HG03354 (cell line): Measurements from ENCODE around the gene IGF2BP2.

Experiments
- ATAC-seq: cut with Tn5 transposase; IDR thresholded peaks from one replicate; pipeline ENCODE4 v1.9.1; 2021; ENCODE audit warnings: mild to moderate bottlenecking; ENCODE audit not compliant: unreplicated experiment, poor library complexity, severe bottlenecking

IGF2BP2 gene

GRCh38 chr3:185744997-185745843 lies 79.6 kb downstream of the IGF2BP2 start:
- peak; percentile 72 for ATAC-seq

- ATAC-seq: no peak
Observed at GRCh38 chr3:185741586-185741985, 83.3 kb downstream of the IGF2BP2 start.

DNA sequence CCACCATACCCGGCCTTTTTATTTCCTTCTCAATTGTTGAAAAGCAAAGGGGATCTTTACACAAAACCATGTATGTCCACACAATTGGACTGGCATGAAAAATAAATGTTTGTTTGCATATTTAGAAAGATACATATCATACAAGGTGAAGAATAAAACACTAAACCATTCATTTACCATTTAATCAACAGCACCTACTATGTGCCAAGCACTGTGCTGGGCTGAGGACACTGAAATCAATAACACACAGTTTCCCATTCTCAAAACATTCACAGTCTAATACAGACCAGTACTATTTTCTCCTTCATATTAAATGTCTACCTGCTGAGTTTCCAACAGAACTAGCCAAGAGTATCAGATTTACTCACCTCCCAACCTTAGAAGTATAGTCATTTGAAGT lies 84.7 kb downstream of the IGF2BP2 start:
- no peak for ATAC-seq

DNA sequence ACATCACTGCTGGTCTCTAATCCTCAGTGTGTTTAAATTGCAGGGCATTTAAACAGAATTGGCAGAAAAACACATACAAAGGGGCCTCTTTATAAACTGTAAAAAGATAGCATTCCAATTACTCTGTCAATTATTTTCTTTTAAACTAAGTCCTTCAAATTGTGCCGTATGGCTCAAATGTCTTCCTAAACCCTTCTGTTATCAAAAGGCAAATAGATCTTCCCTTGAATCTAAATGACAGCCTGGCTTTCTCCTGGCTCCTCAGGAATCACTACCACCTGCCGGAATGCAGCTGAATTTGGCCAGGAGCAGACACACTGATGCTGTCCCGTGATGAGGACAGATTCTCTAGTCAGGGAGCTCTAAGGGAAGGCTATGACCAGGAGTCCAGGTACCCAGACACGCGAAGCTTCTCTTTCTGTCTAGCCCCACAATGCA lies 85.6 kb downstream of the IGF2BP2 start:
- no peak for ATAC-seq

GRCh38 chr3:185737740-185738680 lies 86.8 kb downstream of the IGF2BP2 start:
- ATAC-seq: no peak

DNA sequence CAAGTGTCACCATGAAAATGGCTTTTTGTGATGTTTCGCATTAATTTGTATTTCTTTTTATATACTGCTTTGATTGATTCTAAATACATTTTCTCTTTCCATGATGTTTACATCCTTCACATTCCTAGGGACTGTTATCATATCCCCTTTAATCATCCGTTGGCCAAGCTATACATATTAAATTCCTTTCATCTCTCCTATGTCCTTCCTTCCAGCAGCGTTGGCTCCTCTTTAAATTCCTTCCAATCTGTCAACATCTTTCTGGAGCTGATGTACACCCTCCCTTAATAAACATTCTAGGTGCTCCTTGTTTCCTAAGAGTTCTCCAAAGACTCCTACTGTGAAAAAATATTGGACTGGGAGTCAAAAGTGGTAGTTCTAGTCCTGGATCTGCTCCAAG lies 87.8 kb downstream of the IGF2BP2 start:
- ATAC-seq: no peak

DNA sequence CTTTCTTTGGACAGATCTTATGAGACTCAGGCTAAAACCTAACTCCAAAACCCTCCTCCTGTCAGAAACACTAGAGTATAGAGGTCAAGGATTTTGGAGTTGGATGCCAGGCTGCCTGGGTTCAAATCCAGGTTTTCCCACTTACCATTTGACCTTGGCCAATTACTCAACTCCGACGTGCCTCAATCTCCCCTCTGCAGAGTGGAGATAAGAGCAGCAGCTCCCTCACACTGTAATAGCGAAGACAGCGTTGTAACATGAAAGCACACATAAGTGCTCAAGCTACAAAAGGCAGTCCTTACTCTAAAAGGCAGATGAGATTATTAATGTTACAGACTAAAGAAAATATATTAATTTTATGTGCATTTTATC lies 90.1 kb downstream of the IGF2BP2 start:
- no peak for ATAC-seq

- no peak for ATAC-seq
Observed at GRCh38 chr3:185733980-185734724, 90.7 kb downstream of the IGF2BP2 start.

GRCh38 chr3:185732782-185733181 lies 92.1 kb downstream of the IGF2BP2 start:
- no peak for ATAC-seq

- no peak for ATAC-seq
Observed at GRCh38 chr3:185730550-185730949, 94.3 kb downstream of the IGF2BP2 start.

- no peak for ATAC-seq
Observed at GRCh38 chr3:185729337-185730055, 95.3 kb downstream of the IGF2BP2 start.

GRCh38 chr3:185728630-185729336 lies 96.1 kb downstream of the IGF2BP2 start:
- ATAC-seq: no peak

- no peak for ATAC-seq
Observed at GRCh38 chr3:185727873-185728272, 97.0 kb downstream of the IGF2BP2 start.

GRCh38 chr3:185726254-185726967 lies 98.4 kb downstream of the IGF2BP2 start:
- ATAC-seq: no peak

GRCh38 chr3:185724761-185725160 lies 100.1 kb downstream of the IGF2BP2 start:
- no peak for ATAC-seq

GRCh38 chr3:185724251-185724650 lies 100.6 kb downstream of the IGF2BP2 start:
- no peak for ATAC-seq

- ATAC-seq: no peak
Observed at GRCh38 chr3:185722881-185723280, 102.0 kb downstream of the IGF2BP2 start.

GRCh38 chr3:185721970-185722369 lies 102.9 kb downstream of the IGF2BP2 start:
- no peak for ATAC-seq
